GM19193 (cell line): Measurements from ENCODE around the gene GPR39.

Experiments
- POLR2A ChIP-seq: IDR thresholded peaks from 4 replicates; pipeline ENCODE4 v1.6.1; 2011; ENCODE audit not compliant: insufficient read depth, insufficient read length; ENCODE audit errors: extremely low read depth

Gene GPR39

DNA sequence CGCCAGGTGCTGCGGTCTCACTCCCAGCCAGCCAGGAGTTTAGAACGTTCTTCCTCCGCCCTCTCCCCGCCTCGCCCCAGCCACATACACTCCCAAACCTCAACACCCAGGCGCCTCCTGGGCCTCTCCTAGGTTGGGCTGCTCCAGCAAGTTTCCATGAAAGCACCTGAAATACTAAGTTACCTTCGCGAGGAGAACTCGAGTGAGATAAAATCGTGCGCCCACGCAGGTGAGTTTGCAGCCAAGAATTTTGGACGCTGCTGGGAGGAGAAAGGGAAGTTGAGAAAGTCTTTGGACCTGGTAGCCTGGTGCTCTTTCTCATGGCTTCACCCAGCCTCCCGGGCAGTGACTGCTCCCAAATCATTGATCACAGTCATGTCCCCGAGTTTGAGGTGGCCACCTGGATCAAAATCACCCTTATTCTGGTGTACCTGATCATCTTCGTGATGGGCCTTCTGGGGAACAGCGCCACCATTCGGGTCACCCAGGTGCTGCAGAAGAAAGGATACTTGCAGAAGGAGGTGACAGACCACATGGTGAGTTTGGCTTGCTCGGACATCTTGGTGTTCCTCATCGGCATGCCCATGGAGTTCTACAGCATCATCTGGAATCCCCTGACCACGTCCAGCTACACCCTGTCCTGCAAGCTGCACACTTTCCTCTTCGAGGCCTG is at the start of gene GPR39:
TSS of gene GPR39 (plus strand) at position 83 of the 673 bp plus-strand sequence.
- no peak for TF ChIP-seq POLR2A

- no peak for TF ChIP-seq POLR2A
Measured at GRCh38 chr2:132368191-132368590, 48.4 kb upstream of the GPR39 start.

DNA sequence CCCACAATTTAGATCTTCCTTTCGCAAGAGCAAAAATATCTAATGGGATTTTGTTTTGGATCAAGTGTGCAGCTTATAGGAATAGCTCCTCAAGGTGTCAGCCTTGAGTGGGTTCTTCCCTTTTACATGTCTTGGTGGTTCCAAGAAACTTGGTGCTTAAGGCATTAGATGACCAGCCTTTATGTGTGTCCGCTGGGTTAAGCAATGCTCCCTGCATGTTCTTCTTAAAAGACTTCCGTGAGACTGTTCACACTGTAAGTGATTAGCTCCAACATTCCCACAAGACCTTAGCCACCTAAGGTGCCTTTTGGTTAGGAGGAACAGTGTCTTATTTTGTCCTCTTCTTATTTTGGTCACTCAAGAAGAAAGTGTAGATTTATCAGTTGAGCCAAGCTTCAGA is 44.3 kb upstream of the GPR39 start:
- no peak for TF ChIP-seq POLR2A

DNA sequence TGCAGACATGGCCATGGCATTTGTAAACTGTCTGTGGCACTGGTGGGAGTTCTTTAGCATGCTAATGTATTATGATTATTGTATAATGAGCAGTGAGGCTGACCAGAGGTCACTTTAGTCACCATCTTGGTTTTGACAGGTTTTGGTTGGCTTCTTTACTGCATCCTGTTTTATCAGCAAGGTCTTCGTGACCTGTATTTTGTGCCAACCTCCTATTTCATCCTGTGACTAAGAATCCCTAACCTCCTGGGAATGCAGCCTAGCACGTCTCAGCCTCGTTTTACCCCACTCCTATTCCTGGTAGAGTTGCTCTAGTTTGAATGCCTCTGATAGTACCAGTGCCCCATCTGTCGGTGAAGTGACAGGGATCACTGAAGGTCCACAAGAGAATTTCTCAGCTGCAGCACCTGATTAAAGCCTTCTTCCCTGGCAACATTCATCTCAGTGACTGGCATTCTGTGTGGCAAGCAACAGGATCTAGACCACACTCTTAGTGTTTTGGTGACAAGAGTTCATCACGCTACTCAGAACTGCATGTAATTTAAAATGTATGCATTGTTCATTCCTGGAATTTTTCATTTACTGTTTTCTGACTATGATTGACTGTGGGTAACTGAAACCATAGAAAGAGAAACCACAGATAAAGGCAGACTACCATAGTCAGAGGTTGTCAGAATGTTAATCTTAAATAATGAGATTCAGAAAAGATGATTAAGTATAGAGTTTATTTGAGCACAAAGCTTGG is 43.0 kb upstream of the GPR39 start:
- TF ChIP-seq POLR2A, result no peak

DNA sequence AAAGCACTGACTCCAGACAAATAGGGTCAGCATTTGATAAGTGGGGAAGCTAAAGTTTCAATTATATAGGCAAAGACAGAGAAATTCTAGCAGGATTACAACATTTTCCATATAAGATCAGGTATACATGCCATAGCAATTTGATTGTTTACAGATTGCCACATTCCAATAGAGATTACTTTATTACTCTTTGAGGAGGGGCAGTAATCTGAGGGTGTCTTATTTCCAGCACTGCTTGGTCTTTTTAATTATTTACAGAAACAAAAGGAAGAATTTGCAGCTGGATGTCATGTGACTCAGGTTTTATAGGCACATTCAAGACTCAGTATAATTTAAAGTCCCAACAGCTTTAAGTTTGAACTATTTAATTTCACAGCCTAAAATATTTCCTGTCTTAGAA is 42.5 kb upstream of the GPR39 start:
- TF ChIP-seq POLR2A, result no peak

DNA sequence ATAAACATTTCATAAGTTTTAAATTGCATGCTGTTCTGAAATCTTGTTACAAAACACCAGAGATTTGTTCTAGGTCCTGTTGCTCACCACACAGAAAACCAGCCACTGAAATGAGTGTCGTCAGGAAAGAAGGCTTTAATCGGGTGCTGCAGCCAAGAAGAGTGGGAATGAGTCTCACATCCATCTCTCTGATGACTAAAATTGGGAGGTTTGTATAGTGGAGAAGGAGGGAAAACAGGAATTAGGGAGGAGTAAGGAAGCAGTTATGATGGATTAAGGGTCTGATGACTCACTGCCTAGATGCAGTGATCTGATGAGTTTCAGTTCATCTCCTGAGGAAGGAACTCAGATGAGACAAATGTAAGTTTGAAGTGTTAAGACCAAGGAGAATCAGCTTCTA is 42.1 kb upstream of the GPR39 start:
- no peak for TF ChIP-seq POLR2A

- no peak for TF ChIP-seq POLR2A
Measured at GRCh38 chr2:132374961-132375360, 41.6 kb upstream of the GPR39 start.

DNA sequence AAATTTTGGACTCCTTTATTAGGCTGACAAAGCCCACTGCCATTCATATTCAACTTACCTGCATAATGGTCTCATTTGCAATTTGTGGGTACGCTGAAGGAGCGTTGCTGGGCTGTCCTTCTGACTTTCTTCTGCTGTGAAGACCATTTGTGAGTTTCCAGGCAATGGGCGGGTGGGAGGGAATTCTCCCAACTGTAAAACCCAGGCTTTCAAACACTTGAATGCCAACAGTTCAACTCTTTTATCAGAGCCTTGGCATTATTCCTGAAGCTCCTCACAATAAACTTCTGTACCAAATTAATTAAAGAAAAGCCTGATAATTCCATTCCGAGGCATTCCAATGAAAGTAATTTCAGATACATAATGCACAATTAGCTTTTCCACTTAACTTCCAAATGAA is 35.2 kb upstream of the GPR39 start:
- no peak for TF ChIP-seq POLR2A

DNA sequence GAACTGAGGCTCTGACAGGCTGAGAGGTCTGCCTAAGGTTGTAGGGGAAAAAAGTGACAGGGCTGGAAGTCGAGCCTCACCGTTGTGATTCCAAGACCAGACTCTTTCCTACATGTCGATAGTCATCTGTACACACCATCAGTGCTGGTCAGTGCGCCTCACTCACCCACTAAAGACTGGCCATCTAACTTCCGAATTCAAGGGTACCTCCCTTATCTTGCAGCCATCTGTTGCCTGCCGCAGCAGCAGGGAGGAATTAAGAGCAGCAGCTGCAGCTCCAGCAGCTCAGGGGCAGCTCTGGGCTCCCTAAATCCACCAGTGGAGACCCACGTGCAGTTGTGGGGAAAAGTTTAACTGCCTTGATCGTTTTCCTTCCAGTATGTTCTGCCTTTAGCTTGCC is 32.6 kb upstream of the GPR39 start:
- TF ChIP-seq POLR2A, result no peak

GRCh38 chr2:132384491-132385151 is 32.0 kb upstream of the GPR39 start:
- no peak for TF ChIP-seq POLR2A

- no peak for TF ChIP-seq POLR2A
Measured at GRCh38 chr2:132387126-132387525, 29.5 kb upstream of the GPR39 start.

DNA sequence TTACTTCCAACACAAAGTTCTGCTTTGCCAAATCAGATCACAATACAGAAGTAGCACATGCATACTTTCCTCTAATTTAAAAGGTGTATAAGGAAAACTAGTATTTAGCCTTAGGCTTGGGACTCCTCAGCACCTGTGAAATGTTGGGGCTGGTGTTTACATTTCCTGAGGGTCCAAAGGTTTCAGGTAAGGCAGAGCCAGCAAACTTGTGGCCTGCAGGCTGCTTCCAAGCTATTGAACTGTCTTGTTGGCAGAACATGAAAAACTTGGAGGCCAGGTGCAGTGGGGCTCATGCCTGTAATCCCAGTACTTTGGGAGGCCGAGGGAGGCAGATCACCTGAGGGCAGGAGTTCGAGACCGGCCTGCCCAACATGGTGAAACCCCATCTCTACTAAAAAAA is 26.5 kb upstream of the GPR39 start:
- TF ChIP-seq POLR2A, result no peak

DNA sequence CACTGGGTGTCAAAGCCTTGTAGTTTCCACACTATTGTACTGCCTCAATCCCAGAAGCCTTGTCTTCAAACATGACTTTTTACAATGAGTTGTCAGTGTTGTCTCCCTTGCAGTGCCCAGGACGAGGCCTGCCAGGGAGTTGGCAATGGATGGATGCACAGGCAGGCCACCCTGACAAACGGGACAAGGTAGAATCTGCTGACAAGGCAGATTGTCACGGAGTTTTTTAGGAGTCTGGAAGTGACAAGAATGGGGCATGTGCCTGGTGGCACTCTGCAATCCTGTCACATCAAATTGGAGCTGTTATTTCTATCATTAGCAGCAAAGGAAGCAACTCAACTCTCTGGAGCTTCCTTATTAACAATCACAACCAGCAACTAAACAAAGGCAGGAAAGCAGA is 25.2 kb upstream of the GPR39 start:
- TF ChIP-seq POLR2A, result no peak

DNA sequence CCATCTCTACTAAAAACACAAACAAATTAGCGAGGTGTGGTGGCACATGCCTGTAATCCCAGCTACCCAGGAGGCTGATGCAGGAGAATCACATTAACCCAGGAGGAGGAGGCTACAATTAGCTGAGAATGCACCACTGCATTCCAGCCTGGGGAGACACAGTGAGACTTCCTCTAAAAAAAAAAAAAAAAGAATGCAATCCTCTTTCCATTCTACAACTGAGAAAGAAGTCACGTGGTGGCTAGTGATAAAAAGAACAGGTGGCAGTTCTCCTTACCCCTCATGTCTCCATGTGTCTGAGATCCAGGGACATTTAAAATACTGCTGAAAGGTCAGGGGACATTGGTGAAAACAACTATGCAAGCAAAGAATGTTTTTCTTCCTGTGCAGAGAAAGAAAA is 24.4 kb upstream of the GPR39 start:
- no peak for TF ChIP-seq POLR2A

- TF ChIP-seq POLR2A, result no peak
Measured at GRCh38 chr2:132392879-132393278, 23.7 kb upstream of the GPR39 start.
